GM12878 (cell line): ENCODE results near the gene EFNA1. TPM values are rescaled to one million over a fixed set of nuclear protein-coding genes. Genes with fewer than 3 reads are reported as not detected.

Experiments
- ATAC-seq: fragments of 200-7000 bp; cut with Tn5 transposase; 3 replicates; pipeline ENCODE4 v1.9.1; 2020; ENCODE audit warnings: mild to moderate bottlenecking, moderate library complexity
- BruUV-seq: library from RNA; stranded (reverse); fragments of 400-500 nt; replicated peaks from 2 replicates; lab custom pipeline; 2021; lab: Mats Ljungman, UMichigan
- CTCF ChIA-PET: fragments of 300-600 bp; sonication (Branson Sonifier 250); formaldehyde crosslinking; extraction: SDS; loops from one replicate; lab custom pipeline; 2021; ENCODE audit warnings: inconsistent platforms; lab: Yijun Ruan, JAX
- POLR2A ChIA-PET: fragments of 350-600 bp; formaldehyde crosslinking; extraction: SDS; loops from one replicate; lab custom pipeline; 2021; ENCODE audit warnings: inconsistent platforms; lab: Charles Lee
- RAD21 ChIA-PET: fragments of 300-600 bp; sonication (Branson Sonifier 250); formaldehyde crosslinking; loops from one replicate; lab custom pipeline; 2023; ENCODE audit warnings: antibody characterized with exemption; ENCODE audit not compliant: unreplicated experiment; lab: Charles Lee
- SMC1A ChIA-PET: fragments of 300-600 bp; sonication (Branson Sonifier 250); formaldehyde crosslinking; loops from one replicate; lab custom pipeline; 2023; ENCODE audit not compliant: unreplicated experiment, uncharacterized antibody; lab: Charles Lee
- DNase-seq: peaks from one replicate; pipeline ENCODE4 v3.0.0-alpha.2; 2011; ENCODE audit warnings: low read depth, low spot score
- FAIRE-seq: peaks from 3 replicates; lab custom pipeline; 2011; peaks lifted over from hg19 to GRCh38; lab: Jason Lieb, UNC
- H2AFZ ChIP-seq: 2 replicates; pipeline ENCODE4 v1.6.0; 2011; ENCODE audit warnings: low read depth, low read length, control low read depth; ENCODE audit not compliant: control insufficient read depth
- H3K27ac ChIP-seq: 2 replicates; pipeline ENCODE4 v1.5.1; 2011; ENCODE audit warnings: control low read depth; ENCODE audit not compliant: control insufficient read depth, insufficient read depth
- H3K27me3 ChIP-seq, 2 experiments: replicated peaks in 1 of 2; 2 replicates each; pipeline versions ENCODE4 v1.6.0 to v1.6.1; 2011; ENCODE audit warnings: low read length in 1 of 2; ENCODE audit not compliant: control insufficient read depth in 2 of 2, insufficient read depth in 2 of 2
- H3K36me3 ChIP-seq, 2 experiments: 2 replicates each; pipeline ENCODE4 v1.5.1; 2011; ENCODE audit warnings: low read length in 1 of 2; ENCODE audit not compliant: control insufficient read depth in 2 of 2, insufficient read depth in 2 of 2
- H3K4me1 ChIP-seq: 2 replicates; pipeline ENCODE4 v1.6.1; 2011; ENCODE audit warnings: mild to moderate bottlenecking, low read length, moderate library complexity, mixed read lengths; ENCODE audit not compliant: control insufficient read depth, insufficient read depth
- H3K4me2 ChIP-seq: 2 replicates; pipeline ENCODE4 v1.6.0; 2011; ENCODE audit warnings: control low read depth; ENCODE audit not compliant: control insufficient read depth, insufficient read depth
- H3K4me3 ChIP-seq: fragments of 200-600 bp; sonication (generic); 2 replicates; pipeline ENCODE4 v1.5.1; 2016
- H3K79me2 ChIP-seq: 2 replicates; pipeline ENCODE4 v1.6.0; 2011; ENCODE audit warnings: low read length; ENCODE audit not compliant: control insufficient read depth, insufficient read depth
- H3K9ac ChIP-seq: 2 replicates; pipeline ENCODE4 v1.8.0; 2011; ENCODE audit warnings: low read length, control low read depth, mixed read lengths; ENCODE audit not compliant: control insufficient read depth, insufficient read depth
- H3K9me3 ChIP-seq: replicated peaks from 3 replicates; pipeline ENCODE4 v1.5.1; 2011; ENCODE audit warnings: mild to moderate bottlenecking, low read length; ENCODE audit not compliant: control insufficient read depth, insufficient read depth
- H4K20me1 ChIP-seq: 2 replicates; pipeline ENCODE4 v1.6.0; 2011; ENCODE audit not compliant: control insufficient read depth, insufficient read depth
- BCL11A ChIP-seq: IDR thresholded peaks from 2 replicates; pipeline ENCODE4 v1.6.1; 2011; ENCODE audit warnings: low read depth, low read length
- GATAD2B ChIP-seq: fragments of 450-650 bp; conservative IDR thresholded peaks from 2 replicates; pipeline ENCODE4 v1.6.1; 2017; ENCODE audit warnings: low read depth, mild to moderate bottlenecking, moderate library complexity
- IKZF1 ChIP-seq: fragments of 450-650 bp; conservative IDR thresholded peaks from 2 replicates; pipeline ENCODE4 v1.6.1; 2017; ENCODE audit warnings: antibody characterized with exemption, mild to moderate bottlenecking
- LARP7 ChIP-seq: fragments of 450-650 bp; IDR thresholded peaks from 2 replicates; pipeline ENCODE4 v1.6.1; 2017; ENCODE audit warnings: mild to moderate bottlenecking
- RAD21 ChIP-seq: IDR thresholded peaks from 2 replicates; pipeline ENCODE4 v1.6.1; 2011; ENCODE audit warnings: mild to moderate bottlenecking, low read depth, low read length, moderate library complexity; ENCODE audit not compliant: insufficient read depth
- WGBS: methylation state at CpG from one replicate; pipeline ENCODE4 v1.1.6; 2016; ENCODE audit warnings: low lambda C conversion rate; ENCODE audit not compliant: insufficient replicate concordance, insufficient coverage; ENCODE audit errors: missing lambda C conversion rate; 5-methylcytosine and 5-hydroxymethylcytosine counted together
- in situ Hi-C: fragments of 300-500 bp; cut with MboI; formaldehyde crosslinking; loops from 9 replicates; pipeline ENCODE4 v1.14.3; 2018; ENCODE audit warnings: mixed read lengths
- intact Hi-C: fragments of 100-400 bp; cut with micrococcal nuclease; formaldehyde crosslinking; loops from one replicate; pipeline ENCODE4 v1.14.2; 2022; ENCODE audit not compliant: unreplicated experiment
- polyA plus RNA-seq, 11 experiments: library from polyadenylated mRNA; depleted of rRNA in 4 of 11; unstranded in 6 of 11; stranded (reverse) in 5 of 11; fragments of >200 nt; fragmentation: Nextera tagmentation in 4 of 11; fragmentation: Illumina TruSeq in 1 of 11; extraction: Ambion mirVana in 4 of 11; extraction: Trizol in 1 of 11; gene quantifications; 1 replicate in 1 of 11; 2 replicates in 10 of 11; pipeline versions ENCODE4 v1.2.1 to v1.2.3, GENCODE V29; 2011 to 2016; ENCODE audit warnings: inconsistent platforms in 2 of 11, missing spikeins in 2 of 11, low read depth in 1 of 11
- total RNA-seq, 4 experiments: library from RNA; depleted of rRNA in 3 of 4; stranded (reverse); fragments of >200 nt in 3 of 4; fragmentation: Illumina TruSeq in 1 of 4; extraction: Trizol in 1 of 4; gene quantifications; 2 replicates each; pipeline versions ENCODE4 v1.2.1 to v1.2.3, GENCODE V29; 2013 to 2021
- TF ChIP-seq, protein P1 (sequence below): IDR thresholded peaks from 2 replicates; pipeline ENCODE4 v1.6.1; 2012; ENCODE audit warnings: low read depth, low read length, improper control_type of control experiment
- TF ChIP-seq, protein P2 (sequence below): IDR thresholded peaks from 2 replicates; pipeline ENCODE4 v1.6.1; 2011; ENCODE audit warnings: low read depth, low read length, improper control_type of control experiment, borderline replicate concordance
- TF ChIP-seq, protein P3 (sequence below): fragments of 450-650 bp; IDR thresholded peaks from 2 replicates; pipeline ENCODE4 v1.6.1; 2017; ENCODE audit warnings: antibody characterized with exemption, mild to moderate bottlenecking, moderate library complexity

The EFNA1 gene
- total and polyA plus RNA-seq, 10 of the 15 experiments (the other 5 are each of a cell fraction or from before 2014, with no cell fraction given), result 0.13 to 7.5 (median 0.28) TPM; not detected in 5

DNA sequence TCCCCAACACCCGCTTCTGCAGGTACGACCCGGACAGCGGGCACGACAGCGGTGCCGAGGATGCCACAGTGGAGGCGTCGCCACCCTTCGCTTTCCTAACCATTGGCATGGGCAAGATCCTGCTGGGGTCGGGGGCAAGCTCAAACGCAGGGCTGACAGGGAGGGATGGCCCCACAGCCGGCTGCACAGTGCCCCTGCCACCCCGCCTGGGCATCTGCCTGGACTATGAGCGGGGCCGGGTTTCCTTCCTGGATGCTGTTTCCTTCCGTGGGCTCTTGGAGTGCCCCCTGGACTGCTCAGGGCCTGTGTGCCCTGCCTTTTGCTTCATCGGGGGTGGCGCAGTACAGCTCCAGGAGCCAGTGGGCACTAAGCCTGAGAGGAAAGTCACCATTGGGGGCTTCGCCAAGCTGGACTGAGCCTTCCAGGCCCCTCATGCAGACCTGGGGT is 56.1 kb downstream of the EFNA1 start:
- Histone ChIP-seq H3K4me2 (no peak overlapping the region), H3K9ac (no peak overlapping the region), H2AFZ (no peak overlapping the region), H3K27me3 (no peaks in the 10 kb centered on the region), H3K4me1 (peaks cover 21% of the 10 kb centered on the region), H4K20me1 (no peaks in the 10 kb centered on the region), H3K36me3 (no peaks in the 10 kb centered on the region), H3K79me2 (no peaks in the 10 kb centered on the region), H3K4me3 (no peak overlapping the region), H3K27ac (no peak overlapping the region), H3K9me3 (no peaks in the 10 kb centered on the region)
- no peak for DNase-seq
- no peak for ATAC-seq
- no TSS peak for BruUV-seq
- ChIA-PET CTCF (interaction anchor here (0.6 to 2.9 kb wide), 3 partner anchors 10 to 754 kb away, joined by 3 to 63 read pairs (median 41); partner anchors contain the start of genes KRTCAP2 and TRIM46), RAD21 (interaction anchor here (1.9 kb wide), 1 partner anchor 23 kb away, joined by 6 read pairs; no protein-coding TSS in a partner anchor), SMC1A (no interaction called here), POLR2A (interaction anchor here (0.5 to 2.8 kb wide), 2 partner anchors 10 to 48 kb away, joined by 3 to 23 read pairs; no protein-coding TSS in a partner anchor)
- WGBS, result 80% methylated on average over 20 of the region's 20 CpGs
- intact Hi-C loops, result no loop called here
- TF ChIP-seq, protein P1, sequence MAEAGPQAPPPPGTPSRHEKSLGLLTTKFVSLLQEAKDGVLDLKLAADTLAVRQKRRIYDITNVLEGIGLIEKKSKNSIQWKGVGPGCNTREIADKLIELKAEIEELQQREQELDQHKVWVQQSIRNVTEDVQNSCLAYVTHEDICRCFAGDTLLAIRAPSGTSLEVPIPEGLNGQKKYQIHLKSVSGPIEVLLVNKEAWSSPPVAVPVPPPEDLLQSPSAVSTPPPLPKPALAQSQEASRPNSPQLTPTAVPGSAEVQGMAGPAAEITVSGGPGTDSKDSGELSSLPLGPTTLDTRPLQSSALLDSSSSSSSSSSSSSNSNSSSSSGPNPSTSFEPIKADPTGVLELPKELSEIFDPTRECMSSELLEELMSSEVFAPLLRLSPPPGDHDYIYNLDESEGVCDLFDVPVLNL, result no peak
- in situ Hi-C loops, result no loop called here
- no peak for FAIRE-seq

DNA sequence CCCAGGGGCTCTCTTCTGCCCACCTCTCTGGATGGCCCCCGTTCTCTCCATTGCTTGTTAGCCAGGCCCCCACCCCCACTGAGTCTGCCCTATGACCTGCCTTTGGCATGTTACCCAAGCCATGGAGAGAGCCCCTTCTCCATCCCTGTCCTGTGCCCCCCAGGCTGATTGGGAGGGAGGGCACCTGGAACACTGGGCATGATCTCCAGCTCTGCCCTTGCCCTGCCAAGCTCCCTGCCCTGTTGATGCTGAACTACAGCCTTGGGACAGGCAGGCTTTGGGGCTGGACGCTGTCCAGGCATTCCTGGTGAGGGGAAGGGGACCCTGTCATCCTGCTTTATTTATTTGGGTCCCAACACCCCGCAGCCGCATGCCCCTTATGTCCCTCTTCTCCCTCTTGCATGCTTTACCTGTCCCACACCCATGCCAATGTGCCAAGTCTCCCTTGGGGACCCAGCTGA is 56.7 kb downstream of the EFNA1 start:
- intact Hi-C loops, result no loop called here
- peaks cover 21% of the 10 kb centered on the region for H3K4me1 ChIP-seq
- 90% methylated on average over 4 of the region's 4 CpGs for WGBS
- no peak overlapping the region for H3K9ac ChIP-seq
- BruUV-seq, result no TSS peak
- H3K9me3 ChIP-seq, result no peaks in the 10 kb centered on the region
- CTCF ChIA-PET, result interaction anchor here (2.0 to 2.9 kb wide), 4 partner anchors 7 to 43 kb away, joined by 4 to 63 read pairs (median 29); partner anchors contain the start of genes KRTCAP2 and TRIM46
- no peaks in the 10 kb centered on the region for H3K79me2 ChIP-seq
- no peak for DNase-seq
- H4K20me1 ChIP-seq, result no peaks in the 10 kb centered on the region
- SMC1A ChIA-PET, result interaction anchor here (1.7 to 2.6 kb wide), 3 partner anchors 7 to 12 kb away, joined by 12 to 17 read pairs (median 14); partner anchors contain the start of gene KRTCAP2
- H3K36me3 ChIP-seq, result no peaks in the 10 kb centered on the region
- no peak for ATAC-seq
- no peak overlapping the region for H2AFZ ChIP-seq
- FAIRE-seq, result no peak
- no peak for TF ChIP-seq GATAD2B
- no peak for TF ChIP-seq BCL11A
- no peak for TF ChIP-seq LARP7
- TF ChIP-seq RAD21, result no peak
- TF ChIP-seq, protein P2, sequence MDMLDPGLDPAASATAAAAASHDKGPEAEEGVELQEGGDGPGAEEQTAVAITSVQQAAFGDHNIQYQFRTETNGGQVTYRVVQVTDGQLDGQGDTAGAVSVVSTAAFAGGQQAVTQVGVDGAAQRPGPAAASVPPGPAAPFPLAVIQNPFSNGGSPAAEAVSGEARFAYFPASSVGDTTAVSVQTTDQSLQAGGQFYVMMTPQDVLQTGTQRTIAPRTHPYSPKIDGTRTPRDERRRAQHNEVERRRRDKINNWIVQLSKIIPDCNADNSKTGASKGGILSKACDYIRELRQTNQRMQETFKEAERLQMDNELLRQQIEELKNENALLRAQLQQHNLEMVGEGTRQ, result no peak
- TF ChIP-seq IKZF1, result no peak
- TF ChIP-seq, protein P3, sequence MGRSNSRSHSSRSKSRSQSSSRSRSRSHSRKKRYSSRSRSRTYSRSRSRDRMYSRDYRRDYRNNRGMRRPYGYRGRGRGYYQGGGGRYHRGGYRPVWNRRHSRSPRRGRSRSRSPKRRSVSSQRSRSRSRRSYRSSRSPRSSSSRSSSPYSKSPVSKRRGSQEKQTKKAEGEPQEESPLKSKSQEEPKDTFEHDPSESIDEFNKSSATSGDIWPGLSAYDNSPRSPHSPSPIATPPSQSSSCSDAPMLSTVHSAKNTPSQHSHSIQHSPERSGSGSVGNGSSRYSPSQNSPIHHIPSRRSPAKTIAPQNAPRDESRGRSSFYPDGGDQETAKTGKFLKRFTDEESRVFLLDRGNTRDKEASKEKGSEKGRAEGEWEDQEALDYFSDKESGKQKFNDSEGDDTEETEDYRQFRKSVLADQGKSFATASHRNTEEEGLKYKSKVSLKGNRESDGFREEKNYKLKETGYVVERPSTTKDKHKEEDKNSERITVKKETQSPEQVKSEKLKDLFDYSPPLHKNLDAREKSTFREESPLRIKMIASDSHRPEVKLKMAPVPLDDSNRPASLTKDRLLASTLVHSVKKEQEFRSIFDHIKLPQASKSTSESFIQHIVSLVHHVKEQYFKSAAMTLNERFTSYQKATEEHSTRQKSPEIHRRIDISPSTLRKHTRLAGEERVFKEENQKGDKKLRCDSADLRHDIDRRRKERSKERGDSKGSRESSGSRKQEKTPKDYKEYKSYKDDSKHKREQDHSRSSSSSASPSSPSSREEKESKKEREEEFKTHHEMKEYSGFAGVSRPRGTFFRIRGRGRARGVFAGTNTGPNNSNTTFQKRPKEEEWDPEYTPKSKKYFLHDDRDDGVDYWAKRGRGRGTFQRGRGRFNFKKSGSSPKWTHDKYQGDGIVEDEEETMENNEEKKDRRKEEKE, result no peak
- TF ChIP-seq, all 136 proteins: peak for 0
- H3K27me3 ChIP-seq, result no peaks in the 10 kb centered on the region
- RAD21 ChIA-PET, result interaction anchor here (1.4 to 1.9 kb wide), 4 partner anchors 10 to 40 kb away, joined by 6 to 13 read pairs (median 7); partner anchors contain the start of gene KRTCAP2
- POLR2A ChIA-PET, result interaction anchor here (1.4 to 2.8 kb wide), 5 partner anchors 10 to 44 kb away, joined by 4 to 23 read pairs (median 9); partner anchors contain the start of gene KRTCAP2
- no peak overlapping the region; the same call in 1 of the 2 replicates for H3K4me2 ChIP-seq
- peak overlapping the region; percentile 72; the same call in 1 of the 2 replicates for H3K27ac ChIP-seq
- no peak overlapping the region for H3K4me3 ChIP-seq
- in situ Hi-C loops, result no loop called here
